Fibroblast of skin of abdomen (primary cell): ENCODE data around the gene UBE3B.

Experiments
- DNase-seq: peaks from one replicate; pipeline ENCODE4 v3.0.0-alpha.2; 2013

Gene UBE3B

DNA sequence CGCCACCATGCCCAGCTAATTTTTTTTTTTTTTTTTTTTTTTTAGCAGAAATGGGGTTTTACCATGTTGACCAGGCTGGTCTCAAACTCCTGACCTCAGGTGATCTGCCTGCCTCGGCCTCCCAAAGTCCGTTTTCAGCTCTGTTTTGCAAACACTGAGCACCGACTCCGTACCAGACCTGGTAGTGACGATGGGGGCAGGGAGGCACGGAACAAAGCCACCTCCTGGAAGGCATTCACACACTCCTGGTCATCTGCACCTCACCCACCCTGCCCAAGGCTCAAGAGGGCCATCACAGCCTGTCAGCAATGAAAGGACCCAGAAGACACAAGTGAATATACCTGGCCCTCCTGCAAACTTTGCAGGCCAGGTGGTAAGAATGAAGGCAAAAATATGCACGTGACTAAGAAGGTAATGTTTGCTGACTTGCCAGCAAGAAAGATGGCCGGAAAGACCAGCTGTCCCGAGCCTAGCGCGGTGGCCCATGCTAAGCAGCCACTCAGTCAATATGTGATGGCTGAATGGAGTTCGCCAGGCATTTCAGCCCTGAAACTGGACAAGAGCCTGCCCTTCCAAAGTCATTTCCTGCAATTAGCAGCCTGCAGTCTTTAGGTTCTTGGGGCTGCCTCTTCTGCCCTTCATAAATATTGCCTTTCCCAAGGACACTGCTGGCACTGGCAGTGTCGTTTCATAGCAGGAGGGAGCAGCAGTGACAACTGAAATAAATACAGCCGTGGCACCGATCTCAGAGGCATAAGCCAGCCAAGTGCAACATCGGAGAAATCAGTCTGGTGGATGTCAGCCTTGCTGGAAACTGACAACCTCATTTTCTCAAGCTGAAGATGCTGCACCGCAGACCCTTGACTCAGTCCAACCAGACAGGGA, 78.2 kb downstream of the UBE3B start:
- no peak for DNase-seq

DNA sequence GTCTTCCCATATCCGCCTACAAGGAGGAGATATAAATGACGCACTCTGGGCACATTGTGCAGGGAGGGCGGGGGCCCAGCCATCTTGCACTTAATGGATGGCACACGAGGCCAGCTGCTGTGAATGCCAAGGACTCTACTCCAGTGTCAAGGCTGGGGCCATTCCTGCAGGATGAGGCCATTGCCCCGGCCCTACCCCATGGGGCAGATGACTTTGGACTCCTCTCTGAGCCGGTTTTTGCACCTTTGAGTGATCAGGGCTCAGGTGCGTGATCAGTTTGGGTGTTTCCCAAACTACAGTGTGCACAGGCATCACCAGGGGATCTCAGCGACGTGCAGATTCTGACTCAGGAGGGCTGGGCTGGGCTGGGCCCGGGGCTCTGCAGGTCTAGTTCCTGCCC, 79.8 kb downstream of the UBE3B start:
- no peak for DNase-seq

DNA sequence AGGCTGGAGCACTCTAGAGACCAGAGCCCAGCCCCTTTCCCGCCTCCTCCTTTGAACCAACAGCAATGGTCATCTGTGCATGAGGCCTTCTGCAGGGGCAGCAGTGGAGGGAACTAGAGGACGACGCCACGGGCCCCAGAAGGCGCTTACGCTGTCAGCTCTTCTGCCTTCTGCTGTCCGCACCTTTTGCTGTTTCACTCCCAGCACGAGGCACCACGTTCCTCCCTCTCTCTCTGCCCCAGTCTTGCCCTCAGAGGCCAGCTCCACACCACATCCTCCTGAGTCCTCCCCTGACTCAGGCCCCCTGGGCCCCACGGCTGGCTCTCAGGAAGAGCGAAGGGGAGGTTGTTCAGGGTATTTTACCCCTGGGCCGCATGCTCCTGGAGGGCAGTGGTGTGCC, 80.4 kb downstream of the UBE3B start:
- DNase-seq, result no peak

DNA sequence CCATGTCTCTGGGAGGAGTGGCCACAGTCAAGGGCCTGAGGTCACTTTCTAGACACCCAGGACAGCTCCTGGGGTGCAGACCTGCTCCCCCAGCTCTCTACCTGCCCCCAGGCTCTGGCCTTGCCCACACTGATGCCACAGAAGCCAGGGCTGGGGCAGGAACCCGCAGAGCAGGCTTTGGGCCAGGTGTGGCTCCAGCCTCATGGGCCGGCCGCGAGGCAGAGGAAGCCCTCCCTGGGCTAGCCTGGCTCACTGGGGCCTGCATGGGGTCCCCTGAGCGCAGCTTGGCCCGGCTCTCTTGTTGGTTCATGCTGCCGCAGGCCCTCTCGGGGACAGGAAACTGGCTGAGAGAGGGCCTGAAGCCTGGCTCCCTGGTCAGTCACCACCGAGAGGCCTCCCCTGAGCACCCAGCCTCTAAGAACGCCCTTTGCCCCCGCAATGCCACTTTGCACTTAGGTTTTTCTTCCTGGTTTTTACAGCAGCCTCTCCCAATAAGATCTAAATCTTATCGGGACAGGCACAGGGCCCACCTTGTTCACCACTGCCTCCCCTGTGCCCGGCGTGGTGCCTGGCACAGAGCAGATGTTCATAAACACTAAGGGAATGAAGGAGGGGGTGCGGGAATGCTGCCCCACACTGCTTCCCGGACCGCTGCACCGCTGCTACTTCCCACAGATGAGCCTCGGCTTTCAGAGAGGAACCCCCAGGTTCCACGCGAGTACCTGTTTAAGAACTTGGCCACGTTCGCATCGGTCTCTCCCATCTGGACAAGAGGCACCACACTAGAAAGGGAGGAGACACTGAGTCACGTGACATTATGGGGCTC, 81.2 kb downstream of the UBE3B start:
- DNase-seq, result no peak

DNA sequence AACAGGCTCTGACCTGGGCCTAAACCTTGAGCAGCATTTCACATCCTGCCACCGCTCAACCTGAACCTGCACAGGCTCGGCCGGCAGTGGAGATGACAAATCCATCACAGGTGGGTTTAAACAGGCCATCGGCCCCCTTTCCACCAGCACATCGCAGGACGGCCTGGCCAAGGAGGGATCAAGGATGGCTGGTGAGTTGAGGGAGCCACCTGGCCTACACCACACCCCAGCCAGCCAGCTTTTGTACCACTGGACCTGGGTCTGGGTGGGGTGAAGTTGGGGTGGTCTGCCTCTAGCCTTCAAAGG, 81.7 kb downstream of the UBE3B start:
- DNase-seq, result no peak

DNA sequence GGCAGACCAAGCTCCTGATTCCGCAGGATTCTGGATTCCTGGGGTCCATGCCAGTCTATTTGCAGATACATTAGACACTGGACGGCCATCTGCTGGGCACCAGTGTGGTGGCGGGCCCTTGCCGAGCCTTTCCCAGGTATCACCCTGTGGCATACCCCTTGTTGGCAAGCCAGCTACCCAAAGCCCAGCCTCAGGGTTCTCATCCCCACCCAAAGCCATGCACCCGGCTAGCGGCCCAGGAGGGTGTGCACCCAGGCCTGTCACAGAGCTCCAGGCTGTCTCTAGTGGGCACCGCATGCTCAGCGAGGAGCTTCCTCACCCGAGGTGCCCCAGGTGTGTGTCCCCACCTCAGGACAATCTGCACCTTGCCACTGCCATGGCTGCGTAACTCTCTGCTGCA, 82.2 kb downstream of the UBE3B start:
- DNase-seq, result no peak

DNA sequence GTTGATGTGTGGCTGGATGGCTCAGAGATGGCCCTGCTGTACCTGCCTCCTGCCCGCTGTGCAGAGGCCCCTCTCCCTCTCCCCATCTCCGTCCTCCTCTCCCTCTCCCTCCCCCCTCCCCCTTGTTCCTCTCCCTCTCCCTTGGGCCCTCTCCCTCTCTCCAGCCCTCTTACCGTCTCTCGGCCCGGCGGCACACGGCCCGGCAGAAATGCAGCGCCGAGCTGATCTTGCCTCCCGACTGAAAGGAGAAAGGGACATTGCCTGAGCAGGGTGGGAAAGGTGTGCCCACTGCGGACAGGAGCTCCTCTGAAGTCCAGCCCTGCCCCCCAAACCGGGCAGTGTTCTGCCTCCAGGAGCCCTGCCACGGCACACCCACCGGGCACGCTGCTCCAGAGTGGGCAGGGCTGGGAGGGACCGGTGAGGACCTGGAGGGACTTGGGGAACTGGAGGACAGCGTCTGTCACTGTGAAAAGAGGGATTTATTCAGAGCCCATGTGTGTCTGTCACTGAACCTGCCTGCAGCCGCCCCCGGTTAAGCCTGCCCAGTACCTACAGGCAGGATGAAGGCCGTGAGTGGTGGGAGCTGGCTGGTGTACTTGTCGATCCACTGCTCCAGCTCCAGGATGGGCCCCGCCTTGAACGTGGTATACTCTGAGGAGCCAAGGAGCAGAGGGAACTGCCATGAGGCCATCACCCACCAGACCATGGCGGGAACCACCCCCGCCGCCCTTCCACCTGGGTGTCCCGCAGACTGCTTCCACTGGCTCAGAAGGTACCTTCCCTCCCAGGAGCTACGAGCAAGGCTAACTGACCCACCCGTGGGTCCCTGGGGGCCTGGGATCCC, 83.7 kb downstream of the UBE3B start:
- DNase-seq, result no peak

DNA sequence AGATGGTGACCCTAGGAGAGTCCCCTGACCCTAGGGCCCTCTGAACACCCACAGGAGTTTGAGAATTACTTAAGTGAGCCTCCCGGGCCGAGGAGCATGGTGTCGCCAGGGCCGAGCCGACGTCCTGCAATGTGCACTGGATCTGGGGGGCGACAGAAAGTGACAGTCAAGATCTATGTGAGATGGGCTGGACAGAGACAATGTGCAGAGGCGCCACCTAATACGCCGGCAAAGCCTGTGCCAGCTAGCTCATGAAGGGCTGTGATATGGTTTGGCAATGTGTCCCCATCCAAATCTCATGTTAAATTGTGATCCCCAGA, 84.2 kb downstream of the UBE3B start:
- no peak for DNase-seq

DNA sequence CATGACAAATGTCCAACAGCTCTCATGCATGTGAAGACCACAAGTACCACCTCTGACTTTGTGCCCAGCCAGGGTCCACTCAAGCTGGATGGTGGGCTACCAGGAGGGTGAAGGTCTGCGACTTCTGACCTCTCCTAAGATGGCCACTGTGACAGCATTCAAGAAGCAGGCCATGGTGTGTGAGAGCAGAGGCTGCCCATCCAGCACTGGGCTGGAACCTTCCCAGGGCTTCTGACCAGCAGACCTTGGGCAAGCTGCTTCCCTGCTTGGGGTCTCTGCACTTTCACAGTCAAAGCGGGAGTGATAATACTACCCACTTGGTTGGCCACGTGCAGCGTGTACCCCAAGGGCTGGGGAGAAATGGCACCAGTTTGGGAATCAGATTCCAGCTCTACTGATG, 85.4 kb downstream of the UBE3B start:
- no peak for DNase-seq

DNA sequence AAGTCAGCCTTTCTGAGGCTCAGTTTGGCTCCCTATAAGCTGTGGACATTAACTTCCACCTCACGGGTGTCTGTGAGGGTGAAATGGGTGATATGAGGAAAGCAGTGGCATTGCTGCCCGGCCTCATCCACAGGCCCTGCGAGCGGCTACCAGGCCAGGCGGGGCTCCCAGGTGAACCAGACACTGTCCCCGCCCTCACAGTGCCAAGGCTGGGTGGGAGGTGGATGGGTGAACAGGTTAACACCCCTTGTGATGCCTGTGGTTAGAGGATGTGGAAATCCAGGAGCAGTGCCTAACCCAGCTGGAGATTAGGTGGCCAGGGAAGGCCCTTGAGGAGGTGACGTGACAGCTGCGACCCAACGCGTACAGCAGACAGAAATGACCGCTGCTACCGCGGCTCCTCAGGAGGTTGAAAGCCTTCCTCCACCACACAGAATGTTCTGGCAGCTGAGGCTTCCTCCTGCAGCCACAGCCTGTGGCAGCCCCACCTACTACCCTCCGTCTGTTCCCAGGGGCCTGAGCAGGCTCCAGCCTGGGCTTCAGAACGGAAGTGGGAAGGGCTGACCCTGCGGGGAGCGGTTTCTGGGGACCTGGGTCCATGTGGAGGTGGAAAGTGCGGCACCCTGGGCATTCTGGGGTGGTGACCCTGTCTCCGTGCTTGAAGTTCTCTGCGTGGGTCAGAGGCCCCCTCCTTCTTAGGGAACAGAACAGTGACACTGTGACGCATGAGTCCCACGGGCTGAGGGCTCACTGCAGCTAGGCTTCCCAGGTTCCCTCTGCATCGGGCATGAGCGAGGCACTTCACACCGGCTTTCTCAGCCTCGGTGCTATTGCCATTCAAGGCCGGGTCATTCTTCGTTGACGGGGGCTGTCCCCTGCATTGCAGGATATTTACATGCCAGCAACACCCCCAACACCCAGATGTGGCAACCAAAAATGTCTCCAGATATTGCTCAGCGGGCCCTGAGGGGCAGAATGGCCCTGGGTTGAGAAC, 86.2 kb downstream of the UBE3B start:
- no peak for DNase-seq

DNA sequence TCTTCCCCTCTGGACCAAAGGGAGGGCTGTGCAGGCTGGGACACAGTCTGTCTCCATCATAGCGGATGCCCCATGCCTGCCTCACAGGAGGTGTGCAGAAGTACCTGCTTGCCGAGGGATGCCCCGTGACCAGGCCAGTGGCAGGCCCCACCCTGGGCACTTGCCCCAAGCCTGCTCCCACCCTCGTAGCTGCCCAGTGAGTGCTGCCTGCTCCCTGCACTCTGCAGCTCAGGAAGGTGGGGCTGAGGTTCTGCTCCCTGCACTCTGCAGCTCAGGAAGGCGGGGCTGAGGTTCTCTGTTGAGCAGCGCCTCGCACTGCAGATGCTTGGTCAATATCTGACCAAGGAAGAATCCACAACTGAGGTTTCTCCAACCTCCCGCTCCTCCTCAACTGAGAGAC, 89.0 kb downstream of the UBE3B start:
- DNase-seq, result no peak

DNA sequence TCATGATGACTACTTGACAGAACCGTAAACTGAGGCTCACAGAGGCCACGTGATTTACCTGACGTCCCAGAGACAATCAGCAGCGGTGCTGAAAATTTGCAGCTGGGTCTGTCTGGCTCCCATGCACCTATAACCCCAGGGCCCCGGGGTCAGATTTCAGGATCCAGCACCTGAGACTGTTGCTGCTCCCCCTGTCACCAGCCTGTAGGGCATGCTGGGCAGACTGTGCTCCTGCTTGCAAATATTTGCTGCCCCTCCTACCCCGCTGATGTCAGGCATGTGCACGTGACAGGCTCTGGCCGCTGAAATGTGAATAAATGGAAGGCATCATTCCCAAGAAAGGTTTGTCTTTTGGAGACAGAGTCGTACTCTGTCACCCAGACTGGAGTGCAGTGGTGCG, 89.9 kb downstream of the UBE3B start:
- no peak for DNase-seq

DNA sequence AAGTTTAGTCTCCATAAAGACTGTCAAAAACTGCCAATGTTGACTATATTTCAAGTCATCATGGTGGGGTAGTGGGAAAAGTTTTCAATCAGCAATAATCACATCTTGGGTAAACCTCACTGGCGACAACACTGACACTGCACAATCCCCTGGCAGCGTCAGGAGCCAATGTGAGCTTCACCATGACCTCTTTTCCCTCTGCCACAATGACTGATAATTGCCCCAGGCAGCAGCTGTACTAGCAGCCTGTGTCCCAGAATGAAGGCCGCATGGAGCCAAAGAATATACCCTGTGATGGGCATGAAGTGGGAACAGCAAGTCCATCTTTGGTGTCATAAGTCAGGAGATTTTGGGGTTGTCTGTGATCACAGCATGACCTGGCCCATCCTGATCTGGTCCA, 90.5 kb downstream of the UBE3B start:
- no peak for DNase-seq

DNA sequence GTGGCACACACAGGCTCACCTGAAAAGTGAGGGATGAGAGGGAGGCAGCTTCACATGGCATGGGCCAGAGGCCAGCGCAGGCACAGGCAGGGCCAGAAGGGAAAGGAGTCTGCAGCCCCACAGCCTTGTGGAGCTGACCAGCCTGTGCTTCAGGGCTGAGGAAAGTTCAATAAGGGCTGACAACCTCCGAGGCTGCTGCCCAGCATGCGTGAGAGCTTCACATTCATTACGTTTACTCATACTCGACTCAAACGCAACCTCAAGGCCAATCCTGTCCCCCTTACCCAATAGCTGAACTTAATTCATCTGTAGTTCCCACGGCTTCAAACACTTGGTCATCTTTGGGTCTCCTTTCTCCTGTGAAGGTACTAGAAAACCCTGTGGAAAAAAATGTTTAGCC, 91.1 kb downstream of the UBE3B start:
- no peak for DNase-seq

DNA sequence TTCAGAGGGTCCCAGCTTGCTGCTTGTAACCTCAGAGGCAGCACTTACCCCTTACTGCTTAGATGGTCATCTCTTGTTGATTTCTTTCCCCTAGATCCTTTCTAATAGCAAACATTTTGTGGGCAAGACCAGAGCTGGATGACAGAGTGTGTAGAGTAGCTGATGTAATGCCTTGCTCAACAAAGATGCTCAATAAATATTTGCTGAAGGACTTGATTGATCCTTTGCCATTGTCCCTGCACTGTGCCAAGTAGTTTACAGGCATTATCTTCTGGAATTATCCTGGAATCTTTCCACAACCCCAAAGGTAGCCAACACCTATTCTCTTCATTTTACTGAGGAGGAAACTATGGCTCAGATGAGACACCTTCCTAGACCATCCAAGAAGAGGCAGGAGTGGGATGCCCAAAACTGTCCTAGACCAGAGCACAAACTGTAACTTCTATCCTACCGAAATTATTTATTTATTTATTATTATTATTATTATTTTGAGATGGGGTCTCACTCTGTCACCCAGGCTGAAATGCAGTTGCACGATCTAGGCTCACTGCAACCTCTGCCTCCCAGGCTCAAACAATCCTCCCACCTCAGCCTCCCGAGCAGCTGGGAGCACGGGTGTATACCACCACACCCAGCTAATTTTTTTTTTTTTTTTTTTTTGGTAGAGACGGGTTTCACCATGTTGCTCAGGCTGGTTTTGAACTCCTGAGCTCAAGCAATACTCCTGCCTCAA, 94.5 kb downstream of the UBE3B start:
- no peak for DNase-seq

DNA sequence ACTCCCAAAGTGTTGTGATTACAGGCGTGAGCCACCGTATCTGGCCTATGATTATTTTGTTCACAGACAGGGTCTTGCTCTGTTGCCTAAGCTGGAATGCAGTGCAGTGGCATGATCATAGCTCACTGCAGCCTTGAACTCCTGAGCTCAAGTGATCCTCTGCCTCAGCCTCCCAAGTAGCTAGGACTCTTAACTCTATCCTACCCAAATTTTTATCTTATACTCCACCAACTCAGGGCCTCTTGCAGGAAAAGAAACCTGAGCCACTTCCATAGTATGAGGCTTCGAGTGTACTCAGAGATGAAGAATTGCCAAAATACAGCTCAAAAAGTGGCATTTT, 95.0 kb downstream of the UBE3B start:
- no peak for DNase-seq

DNA sequence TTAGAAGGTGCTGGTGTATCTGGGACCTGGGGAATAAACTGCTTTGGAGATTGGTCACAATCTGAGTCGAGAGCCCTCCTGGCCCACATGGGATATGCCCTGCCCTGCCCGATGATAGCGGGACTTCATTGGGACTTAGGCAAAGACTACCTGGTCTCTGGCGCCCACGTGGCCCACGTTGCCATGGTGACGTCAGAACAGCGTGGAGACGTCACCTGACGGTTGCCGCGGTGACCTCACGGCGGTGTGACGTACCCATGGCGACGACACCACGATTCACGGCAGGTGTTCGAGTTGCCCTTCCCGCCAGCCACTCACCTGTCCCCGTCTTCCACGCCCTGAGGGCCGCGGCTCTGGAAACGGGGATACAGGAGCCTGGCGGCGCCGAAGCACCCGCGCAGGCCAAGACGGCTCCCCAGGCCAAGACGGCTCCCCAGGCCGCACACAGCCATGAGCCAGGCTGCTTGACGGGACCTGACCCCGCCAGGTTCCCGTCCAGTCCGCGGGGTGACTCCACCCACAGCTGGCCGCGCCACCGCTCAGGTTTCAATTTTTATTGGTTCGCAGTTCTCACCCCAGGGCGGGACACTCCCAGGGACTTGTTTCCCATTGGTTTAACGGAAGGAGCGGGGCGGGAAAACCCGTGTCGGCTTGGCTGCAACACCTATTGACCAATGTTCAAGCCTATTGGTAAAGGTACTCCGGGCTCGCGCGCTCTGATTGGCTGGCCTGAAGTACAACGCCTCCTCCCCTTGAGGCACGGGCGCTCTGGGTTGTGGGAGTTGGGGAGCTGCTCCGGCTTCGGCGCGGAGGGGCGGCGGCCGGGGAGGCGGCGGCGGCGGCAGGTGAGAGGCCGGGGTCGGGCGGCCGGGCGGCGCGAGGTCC, 95.8 kb downstream of the UBE3B start, which contains the start of the genes MMAB and MVK:
Gene MMAB (minus strand): TSS at position 476 of the 885 bp plus-strand sequence. CDS start 24 bp downstream, at position 452.
Gene MVK (plus strand): TSS at position 766 of the 885 bp plus-strand sequence. CDS start 1,029 bp downstream, outside the sequence.
- peak; percentile 99 for DNase-seq

DNA sequence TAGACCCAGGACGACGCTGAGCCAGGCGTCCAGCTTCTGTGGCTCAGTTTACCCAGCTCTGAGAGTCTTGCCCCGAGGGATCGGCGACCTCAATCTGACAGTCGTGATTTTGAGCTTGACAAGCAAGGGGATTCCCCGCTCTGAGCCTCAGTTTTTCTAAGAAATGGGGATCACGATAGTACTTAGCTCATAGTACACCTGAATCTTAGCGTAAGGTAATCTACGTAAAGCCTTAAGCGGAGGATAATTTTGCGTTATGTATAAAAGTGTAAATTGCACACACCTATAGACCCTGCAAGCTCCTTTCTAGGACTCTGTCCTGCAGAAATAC, 96.4 kb downstream of the UBE3B start:
- no peak for DNase-seq

DNA sequence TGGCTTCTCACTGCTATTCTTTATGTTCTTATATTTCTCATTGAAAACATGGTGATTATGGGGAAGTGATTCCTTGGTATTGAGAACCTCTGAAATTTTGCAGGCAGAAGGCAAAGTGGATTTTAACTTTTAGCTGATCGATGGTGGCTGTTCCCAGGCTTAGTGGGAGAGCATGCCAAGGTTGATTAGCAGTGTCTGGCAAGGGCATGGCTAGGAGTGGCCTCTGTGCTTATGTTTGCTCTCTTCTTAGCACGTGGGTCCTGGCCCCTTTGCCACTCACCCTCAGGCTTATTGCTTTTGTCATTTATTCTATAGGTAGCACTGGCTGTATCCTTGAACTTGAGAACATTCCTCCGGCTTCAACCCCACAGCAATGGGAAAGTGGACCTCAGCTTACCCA, 98.2 kb downstream of the UBE3B start:
- no peak for DNase-seq

DNA sequence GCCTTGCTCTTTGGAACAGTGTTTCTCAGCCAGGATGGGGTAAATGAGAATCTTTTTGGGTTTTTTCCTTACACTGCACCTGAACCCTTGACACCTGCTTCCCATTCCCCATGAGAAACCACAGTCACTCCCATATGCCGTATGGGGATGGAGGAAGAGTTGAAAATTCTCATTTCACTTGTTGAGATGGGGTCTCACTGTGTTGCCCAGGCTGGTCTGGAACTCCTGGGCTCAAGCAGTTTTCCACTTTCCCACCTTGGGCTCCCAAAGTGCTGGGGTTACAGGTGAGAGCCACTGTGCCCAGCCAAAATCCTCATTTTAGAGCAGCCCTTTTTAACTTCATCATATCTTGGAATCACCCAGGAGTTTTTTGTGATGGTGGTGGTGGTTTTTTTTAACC, 99.9 kb downstream of the UBE3B start:
- DNase-seq, result no peak
